PC-3 (cell line): ENCODE data around the gene PPP1R12B. TPM values are rescaled to one million over a fixed set of nuclear protein-coding genes. Genes with fewer than 3 reads are reported as not detected.

Experiments
- ATAC-seq: fragments of 200-7000 bp; cut with Tn5 transposase; 2 replicates; pipeline ENCODE4 v1.9.1; 2020; ENCODE audit warnings: mild to moderate bottlenecking, moderate library complexity
- BruUV-seq: library from RNA; stranded (reverse); fragments of 400-500 nt; replicated peaks from 2 replicates; lab custom pipeline; 2021; lab: Mats Ljungman, UMichigan
- CTCF ChIA-PET: fragments of 300-600 bp; sonication (Branson Sonifier 250); formaldehyde crosslinking; loops from one replicate; lab custom pipeline; 2022; ENCODE audit warnings: antibody characterized with exemption; lab: Charles Lee
- POLR2A ChIA-PET: fragments of 300-600 bp; sonication (Branson Sonifier 250); formaldehyde crosslinking; loops from one replicate; lab custom pipeline; 2022; ENCODE audit warnings: antibody characterized with exemption; ENCODE audit not compliant: unreplicated experiment; lab: Charles Lee
- DNase-seq: peaks from one replicate; pipeline ENCODE4 v3.0.0-alpha.2; 2015
- H2AFZ ChIP-seq: fragments of 300-600 bp; sonication (generic); 2 replicates; pipeline ENCODE4 v1.6.0; 2016; ENCODE audit warnings: antibody characterized with exemption, low read length
- H3F3A ChIP-seq: fragments of 300-600 bp; sonication (generic); one replicate; pipeline ENCODE4 v1.6.0; 2017; ENCODE audit warnings: antibody characterized with exemption, low read length, control low read depth, mild to moderate bottlenecking; ENCODE audit not compliant: unreplicated experiment
- H3K27ac ChIP-seq: fragments of 300-600 bp; sonication (generic); 2 replicates; pipeline ENCODE4 v1.5.1; 2016; ENCODE audit warnings: mild to moderate bottlenecking, low read length
- H3K27me3 ChIP-seq: fragments of 300-600 bp; sonication (generic); 2 replicates; pipeline ENCODE4 v1.6.1; 2016; ENCODE audit warnings: low read length, mixed read lengths
- H3K36me3 ChIP-seq: fragments of 300-600 bp; sonication (generic); 2 replicates; pipeline ENCODE4 v1.6.1; 2016; ENCODE audit warnings: low read depth, mixed run types, low read length, mixed read lengths
- H3K4me1 ChIP-seq: fragments of 300-600 bp; sonication (generic); 2 replicates; pipeline ENCODE4 v1.5.1; 2016; ENCODE audit warnings: low read length; ENCODE audit not compliant: insufficient read depth
- H3K4me2 ChIP-seq: fragments of 300-600 bp; sonication (generic); 2 replicates; pipeline ENCODE4 v1.6.0; 2016; ENCODE audit warnings: low read length
- H3K4me3 ChIP-seq: fragments of 300-600 bp; sonication (generic); 2 replicates; pipeline ENCODE4 v1.5.1; 2016; ENCODE audit warnings: mild to moderate bottlenecking, low read length, mixed read lengths
- H3K79me2 ChIP-seq: fragments of 300-600 bp; sonication (generic); 2 replicates; pipeline ENCODE4 v1.6.1; 2017; ENCODE audit warnings: low read length, mixed read lengths
- H3K9ac ChIP-seq: fragments of 300-600 bp; sonication (generic); 2 replicates; pipeline ENCODE4 v1.6.0; 2016; ENCODE audit warnings: mild to moderate bottlenecking, low read length
- H3K9me2 ChIP-seq: fragments of 300-600 bp; sonication (generic); replicated peaks from 2 replicates; pipeline ENCODE4 v1.6.1; 2016; ENCODE audit warnings: mixed run types, low read length, mixed read lengths
- H3K9me3 ChIP-seq: fragments of 300-600 bp; sonication (generic); 2 replicates; pipeline ENCODE4 v1.6.1; 2016; ENCODE audit warnings: low read length, mixed read lengths
- H4K20me1 ChIP-seq: fragments of 300-600 bp; sonication (generic); 2 replicates; pipeline ENCODE4 v1.6.1; 2016; ENCODE audit warnings: low read length, mixed read lengths
- EZH2 ChIP-seq: fragments of 300-600 bp; sonication (generic); IDR thresholded peaks from one replicate; pipeline ENCODE4 v1.6.1; 2017; ENCODE audit warnings: antibody characterized with exemption, mild to moderate bottlenecking, low read length; ENCODE audit not compliant: unreplicated experiment
- EZH2phosphoT487 ChIP-seq: fragments of 300-600 bp; sonication (generic); IDR thresholded peaks from 2 replicates; pipeline ENCODE4 v1.6.1; 2018; ENCODE audit warnings: mild to moderate bottlenecking, antibody characterized with exemption, low read length, borderline replicate concordance
- intact Hi-C: fragments of 100-400 bp; cut with micrococcal nuclease; formaldehyde crosslinking; loops from 2 replicates; pipeline ENCODE4 v1.9.0; 2023
- total RNA-seq: library from RNA; depleted of rRNA; stranded (reverse); fragments of >200 nt; gene quantifications from 2 replicates; pipeline ENCODE4 v1.2.3, GENCODE V29; 2014
- TF ChIP-seq, protein P1 (sequence below): fragments of 300-600 bp; sonication (generic); conservative IDR thresholded peaks from 2 replicates; pipeline ENCODE4 v1.5.1; 2017; ENCODE audit warnings: antibody characterized with exemption, low read depth, mild to moderate bottlenecking, low read length

Gene PPP1R12B
- total RNA-seq, 1 experiment from 2014 or later: 2.0 TPM

GRCh38 chr1:202586018-202586821 lies 237.7 kb downstream of the PPP1R12B start:
- Histone ChIP-seq H3K36me3 (no peaks in the 10 kb centered on the region), H3K4me3 (no peak overlapping the region), H3K9ac (no peak overlapping the region), H4K20me1 (no peaks in the 10 kb centered on the region), H3K4me2 (no peak overlapping the region), H3K27ac (no peak overlapping the region), H3K9me2 (no peaks in the 10 kb centered on the region), H3F3A (no peaks in the 10 kb centered on the region), H3K79me2 (no peaks in the 10 kb centered on the region), H2AFZ (no peak overlapping the region), H3K9me3 (no peaks in the 10 kb centered on the region), H3K27me3 (no peaks in the 10 kb centered on the region), H3K4me1 (peaks cover 37% of the 10 kb centered on the region)
- intact Hi-C loops: no loop called here
- CTCF ChIA-PET: no interaction called here
- peak; percentile 15 for DNase-seq
- TF ChIP-seq, protein P1, sequence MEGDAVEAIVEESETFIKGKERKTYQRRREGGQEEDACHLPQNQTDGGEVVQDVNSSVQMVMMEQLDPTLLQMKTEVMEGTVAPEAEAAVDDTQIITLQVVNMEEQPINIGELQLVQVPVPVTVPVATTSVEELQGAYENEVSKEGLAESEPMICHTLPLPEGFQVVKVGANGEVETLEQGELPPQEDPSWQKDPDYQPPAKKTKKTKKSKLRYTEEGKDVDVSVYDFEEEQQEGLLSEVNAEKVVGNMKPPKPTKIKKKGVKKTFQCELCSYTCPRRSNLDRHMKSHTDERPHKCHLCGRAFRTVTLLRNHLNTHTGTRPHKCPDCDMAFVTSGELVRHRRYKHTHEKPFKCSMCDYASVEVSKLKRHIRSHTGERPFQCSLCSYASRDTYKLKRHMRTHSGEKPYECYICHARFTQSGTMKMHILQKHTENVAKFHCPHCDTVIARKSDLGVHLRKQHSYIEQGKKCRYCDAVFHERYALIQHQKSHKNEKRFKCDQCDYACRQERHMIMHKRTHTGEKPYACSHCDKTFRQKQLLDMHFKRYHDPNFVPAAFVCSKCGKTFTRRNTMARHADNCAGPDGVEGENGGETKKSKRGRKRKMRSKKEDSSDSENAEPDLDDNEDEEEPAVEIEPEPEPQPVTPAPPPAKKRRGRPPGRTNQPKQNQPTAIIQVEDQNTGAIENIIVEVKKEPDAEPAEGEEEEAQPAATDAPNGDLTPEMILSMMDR: no peak
- TF ChIP-seq EZH2 (no peak), EZH2phosphoT487 (no peak)
- BruUV-seq: no TSS peak
- POLR2A ChIA-PET: no interaction called here
- ATAC-seq: no peak

DNA sequence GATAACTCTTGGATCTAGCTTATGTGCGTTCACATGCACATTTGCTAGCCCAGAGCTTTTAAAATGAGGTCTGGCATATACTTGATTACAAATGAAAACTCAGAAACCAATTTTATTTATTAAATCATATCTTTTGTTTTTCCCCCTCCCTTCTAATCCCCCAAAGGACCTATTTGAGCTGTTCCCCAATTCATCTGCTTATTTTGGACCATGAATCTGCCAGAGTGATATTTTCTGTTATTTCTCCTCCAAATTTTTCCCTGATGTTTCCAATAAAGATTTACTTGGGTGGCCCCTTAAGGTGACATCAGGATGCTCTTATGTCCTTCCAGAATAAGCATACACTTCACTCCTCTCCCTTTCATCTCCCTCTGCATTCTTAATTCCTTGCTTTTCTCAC lies 238.4 kb downstream of the PPP1R12B start:
- H3K36me3 ChIP-seq: no peaks in the 10 kb centered on the region
- no peaks in the 10 kb centered on the region for H3F3A ChIP-seq
- no peak overlapping the region for H2AFZ ChIP-seq
- no peaks in the 10 kb centered on the region for H3K9me2 ChIP-seq
- no peak for ATAC-seq
- no peaks in the 10 kb centered on the region for H3K79me2 ChIP-seq
- no peak overlapping the region for H3K9ac ChIP-seq
- no peak overlapping the region for H3K27ac ChIP-seq
- CTCF ChIA-PET: no interaction called here
- H3K27me3 ChIP-seq: no peaks in the 10 kb centered on the region
- no TSS peak for BruUV-seq
- H3K4me2 ChIP-seq: no peak overlapping the region
- no peaks in the 10 kb centered on the region for H3K9me3 ChIP-seq
- intact Hi-C loops: no loop called here
- no peak for DNase-seq
- POLR2A ChIA-PET: no interaction called here
- H3K4me3 ChIP-seq: no peak overlapping the region
- H3K4me1 ChIP-seq: peaks cover 37% of the 10 kb centered on the region
- H4K20me1 ChIP-seq: no peaks in the 10 kb centered on the region
- TF ChIP-seq, protein P1: no peak
- TF ChIP-seq EZH2: no peak
- TF ChIP-seq EZH2phosphoT487: no peak

DNA sequence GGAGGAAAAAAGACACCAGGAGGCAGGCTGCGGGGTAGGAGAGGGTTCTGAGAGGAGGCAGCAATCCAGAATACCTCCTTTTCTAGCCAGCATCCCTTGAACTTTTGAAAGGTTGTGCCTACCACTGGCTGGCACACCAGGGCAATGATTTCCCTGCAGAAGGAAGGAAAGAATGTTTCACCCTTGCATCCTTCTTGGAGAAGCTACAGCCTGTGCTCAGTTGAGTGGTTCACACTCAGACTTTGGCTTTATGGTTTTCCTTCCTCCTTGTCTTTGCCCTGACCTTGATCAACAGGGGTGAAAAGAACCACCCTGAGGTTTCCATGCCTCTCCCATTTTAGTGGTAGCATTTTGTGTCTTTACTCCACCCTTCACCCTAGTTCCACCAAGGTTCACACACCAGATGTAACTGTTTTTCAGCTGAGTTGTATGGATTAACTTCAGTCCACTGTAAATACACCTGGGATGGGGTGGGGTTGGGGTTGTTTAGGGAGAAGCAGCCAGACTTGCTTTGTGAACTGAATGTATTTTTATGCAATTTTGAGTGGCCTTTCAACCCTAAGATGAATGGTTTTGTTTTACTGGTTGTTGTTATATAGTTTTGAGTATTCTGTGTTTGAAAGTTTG lies 239.5 kb downstream of the PPP1R12B start:
- Histone ChIP-seq H3K36me3 (no peaks in the 10 kb centered on the region), H3K4me3 (no peak overlapping the region), H4K20me1 (no peaks in the 10 kb centered on the region), H3K27ac (peak overlapping the region; percentile 87), H3K79me2 (no peaks in the 10 kb centered on the region), H2AFZ (no peak overlapping the region), H3F3A (no peaks in the 10 kb centered on the region), H3K27me3 (no peaks in the 10 kb centered on the region), H3K9me3 (no peaks in the 10 kb centered on the region), H3K4me1 (peaks cover 37% of the 10 kb centered on the region), H3K4me2 (peak overlapping the region; percentile 68; the same call in 1 of the 2 replicates), H3K9me2 (no peaks in the 10 kb centered on the region), H3K9ac (no peak overlapping the region)
- TF ChIP-seq, protein P1: no peak
- no peak for TF ChIP-seq EZH2
- TF ChIP-seq EZH2phosphoT487: no peak
- BruUV-seq: no TSS peak
- POLR2A ChIA-PET: no interaction called here
- ATAC-seq (no peak), DNase-seq (no peak)
- intact Hi-C loops: no loop called here
- CTCF ChIA-PET: no interaction called here
